SKM-1 treated with dmso at 0.1 percent for 144 hours (cell line): ENCODE data around the gene NIP7.
"Not testable (repeated sequence)": the region's sequence is repeated elsewhere in the genome, so short reads cannot be mapped to it uniquely, and the experiment has no call there.

Experiments
- DNase-seq: peaks from one replicate; lab custom pipeline; 2025; ENCODE audit not compliant: unreplicated experiment; lab: John Stamatoyannopoulos, UW

Gene NIP7

DNA sequence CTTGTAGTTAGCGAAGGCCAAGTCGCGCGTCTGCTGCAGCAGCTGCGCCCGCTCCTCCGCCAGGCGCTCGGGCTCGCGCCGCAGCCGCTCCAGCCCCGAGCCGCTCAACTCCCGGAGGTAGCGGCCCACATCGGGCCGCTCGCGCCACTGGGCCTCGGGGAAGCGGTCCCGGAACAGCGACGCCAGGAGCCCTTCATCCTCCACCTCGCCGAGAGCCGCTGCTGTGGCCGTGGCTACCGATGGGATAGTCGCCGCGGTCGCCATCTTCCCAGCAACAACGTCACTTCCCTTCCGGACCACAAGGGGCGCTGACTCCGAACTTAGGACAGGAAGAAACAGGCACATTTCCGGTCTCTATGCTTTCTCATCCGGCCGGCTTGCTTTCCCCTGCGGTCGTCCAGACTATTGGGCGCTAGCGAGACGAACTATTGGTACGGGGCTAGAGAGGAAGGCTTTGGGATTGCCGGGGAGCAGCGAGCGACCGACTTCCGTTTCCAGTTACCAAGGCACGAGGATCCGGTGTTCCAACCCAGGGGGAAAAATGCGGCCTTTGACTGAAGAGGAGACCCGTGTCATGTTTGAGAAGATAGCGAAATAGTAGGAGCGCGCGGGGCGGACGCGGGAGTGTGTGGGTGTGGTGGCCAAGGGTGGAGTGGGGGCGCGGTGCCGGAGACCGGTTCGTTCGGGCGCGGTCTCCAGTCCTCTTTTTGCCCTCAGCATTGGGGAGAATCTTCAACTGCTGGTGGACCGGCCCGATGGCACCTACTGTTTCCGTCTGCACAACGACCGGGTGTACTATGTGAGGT lies at the start of gene NIP7, which contains the start of gene COG8:
TSS of gene NIP7 (plus strand) at position 484 of the 806 bp plus-strand sequence. CDS start at position 542, 58 bp downstream.
TSS of gene COG8 (minus strand) at position 276 of the 806 bp plus-strand sequence. CDS start at position 264, 12 bp downstream.
- peak; percentile 99 for DNase-seq

DNA sequence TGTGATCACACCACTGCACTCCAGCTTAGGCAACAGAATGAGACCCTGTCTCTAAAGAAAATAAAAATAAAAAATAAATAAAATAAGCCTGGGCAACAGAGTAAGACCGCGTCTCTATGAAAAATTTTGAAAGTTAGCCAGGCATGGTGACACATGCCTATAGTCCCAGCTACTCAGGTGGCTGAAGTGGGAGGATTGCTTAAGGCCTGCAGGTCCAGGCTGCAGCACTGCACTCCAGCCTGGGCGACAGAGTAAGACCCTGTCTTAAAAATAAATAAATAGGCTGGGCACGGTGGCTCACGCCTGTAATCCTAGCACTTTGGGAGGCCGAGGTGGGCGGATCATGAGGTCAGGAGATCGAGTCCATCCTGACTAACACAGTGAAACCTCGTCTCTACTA lies 47.9 kb upstream of the NIP7 start:
- DNase-seq, result not testable (repeated sequence)

DNA sequence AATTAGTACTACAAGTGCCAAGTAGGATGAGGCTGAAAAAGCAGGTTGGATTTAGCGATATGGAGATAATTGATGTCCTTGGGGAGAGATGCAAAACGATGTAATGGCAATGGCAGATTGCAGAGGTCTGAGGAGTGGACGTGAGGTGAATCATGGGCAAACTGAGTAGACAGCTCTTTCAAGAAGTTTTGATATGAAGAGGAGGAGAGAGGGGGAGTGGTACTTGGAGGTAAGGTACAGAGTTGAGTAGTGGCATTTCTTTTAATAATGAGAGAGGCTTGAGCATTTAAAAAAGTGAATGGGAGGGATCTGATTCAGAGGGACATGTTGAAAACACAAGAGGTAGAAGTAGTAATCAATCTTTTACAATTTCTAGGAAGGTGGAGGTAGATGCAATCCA lies 46.2 kb upstream of the NIP7 start:
- DNase-seq, result no peak

DNA sequence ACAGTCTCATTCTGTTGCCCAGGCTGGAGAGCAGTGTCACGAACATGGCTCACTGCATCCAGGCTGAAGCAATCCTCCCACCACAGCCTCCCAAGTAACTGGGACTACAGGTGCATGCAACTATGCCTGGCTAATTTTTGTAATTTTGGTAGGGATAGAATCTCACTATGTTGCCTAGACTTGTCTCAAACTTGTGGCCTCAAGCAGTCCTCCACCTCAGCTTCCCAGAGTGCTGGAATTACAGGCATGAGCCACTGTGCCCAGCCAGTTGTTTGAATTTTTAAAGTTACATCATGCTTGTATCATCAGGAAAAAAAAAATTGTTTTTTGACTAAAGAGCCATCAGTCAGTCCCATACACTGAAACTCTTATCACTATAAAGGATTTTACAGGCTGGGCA lies 45.5 kb upstream of the NIP7 start:
- DNase-seq, result no peak

DNA sequence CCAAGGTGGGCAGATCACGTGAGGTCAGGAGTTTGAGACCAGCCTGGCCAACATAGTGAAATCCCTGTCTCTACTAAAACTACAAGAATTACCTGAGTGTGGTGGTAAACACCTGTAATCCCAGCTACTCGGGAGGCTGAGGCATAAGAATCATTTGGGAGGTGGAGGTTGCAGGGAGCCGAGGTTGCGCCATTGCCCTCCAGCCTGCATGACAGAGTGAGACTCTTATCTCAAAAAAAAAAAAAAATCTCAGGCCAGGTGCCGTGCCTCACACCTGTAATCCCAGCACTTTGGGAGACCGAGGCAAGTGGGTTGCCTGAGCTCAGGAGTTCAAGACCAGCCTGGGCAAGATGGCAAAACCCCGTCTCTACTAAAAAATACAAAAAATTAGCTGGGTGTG lies 42.8 kb upstream of the NIP7 start:
- DNase-seq, result not testable (repeated sequence)

DNA sequence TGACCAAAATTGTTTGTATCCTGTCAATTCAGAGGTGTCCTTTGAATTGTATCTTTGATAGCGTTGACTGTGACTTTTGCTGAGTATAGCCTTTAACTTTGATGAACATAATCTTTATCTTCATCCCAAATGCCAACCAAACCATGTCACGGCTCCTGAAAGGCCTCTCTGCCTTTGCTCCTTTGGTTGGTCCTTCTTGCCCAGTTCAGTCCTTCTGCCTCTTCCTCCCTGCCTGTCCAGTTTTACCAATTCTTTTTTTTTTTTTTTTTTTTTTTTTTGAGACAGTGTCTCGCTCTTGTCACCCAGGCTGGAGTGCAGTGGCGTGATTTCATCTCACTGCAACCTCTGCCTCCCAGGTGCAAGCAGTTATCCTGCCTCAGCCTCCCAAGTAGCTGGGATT lies 41.3 kb upstream of the NIP7 start:
- no peak for DNase-seq

DNA sequence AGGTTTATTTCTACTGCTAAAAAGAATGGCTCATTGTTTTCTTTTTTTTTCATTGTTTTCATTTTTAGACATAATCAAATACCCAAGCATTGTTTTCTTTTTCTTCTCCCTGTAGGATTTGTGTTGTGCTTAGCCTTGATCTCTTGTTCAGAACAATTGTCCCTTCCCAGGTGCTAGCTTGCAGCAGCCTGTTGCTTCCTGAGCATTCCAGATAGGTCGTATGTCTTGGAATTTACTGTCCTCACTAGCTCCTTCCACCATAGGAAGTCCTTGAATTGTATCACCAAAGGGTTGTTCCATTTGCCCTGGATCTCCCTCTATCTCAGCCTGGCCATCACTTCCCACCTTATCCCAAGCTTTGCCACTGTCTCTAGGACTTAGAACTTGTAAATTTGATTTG lies 38.4 kb upstream of the NIP7 start:
- DNase-seq, result no peak

DNA sequence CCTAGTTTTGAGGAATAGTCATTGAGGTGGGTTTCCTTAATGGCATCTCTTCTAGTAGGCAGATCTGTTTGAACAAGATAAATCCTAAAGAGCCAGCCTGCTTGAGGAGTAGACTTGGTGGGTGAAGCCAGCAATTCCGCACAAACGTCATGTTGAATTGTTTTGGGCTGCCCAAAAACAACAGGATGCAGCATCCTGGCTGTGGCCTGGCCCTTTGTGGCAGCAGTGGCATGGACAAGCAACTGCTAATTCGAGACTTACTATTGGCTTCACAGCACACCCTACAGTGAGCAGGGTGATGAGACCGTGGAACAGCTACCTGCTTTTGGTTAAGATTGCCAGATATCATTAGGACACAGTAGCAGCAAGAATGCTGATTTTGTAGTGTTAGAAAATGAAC lies 37.7 kb upstream of the NIP7 start:
- no peak for DNase-seq

DNA sequence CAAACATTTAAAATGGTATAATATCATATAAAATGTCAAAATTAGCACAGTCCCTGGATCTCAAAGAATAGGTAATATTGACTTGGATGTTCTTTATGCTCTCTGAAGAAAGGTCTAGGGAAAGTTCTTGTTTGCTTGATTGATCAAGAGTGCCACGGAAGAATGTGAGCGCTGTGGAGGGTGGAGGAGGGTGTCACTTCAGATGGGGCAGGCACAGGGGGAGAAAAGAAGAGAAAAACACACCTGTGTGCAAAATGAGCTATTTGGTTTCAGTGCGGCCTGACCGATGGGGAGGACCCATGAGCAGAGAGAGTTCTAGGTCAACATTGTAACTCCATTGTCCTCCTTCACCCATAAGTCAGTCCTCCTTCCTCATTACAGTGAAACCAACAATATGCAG lies 37.3 kb upstream of the NIP7 start:
- no peak for DNase-seq

DNA sequence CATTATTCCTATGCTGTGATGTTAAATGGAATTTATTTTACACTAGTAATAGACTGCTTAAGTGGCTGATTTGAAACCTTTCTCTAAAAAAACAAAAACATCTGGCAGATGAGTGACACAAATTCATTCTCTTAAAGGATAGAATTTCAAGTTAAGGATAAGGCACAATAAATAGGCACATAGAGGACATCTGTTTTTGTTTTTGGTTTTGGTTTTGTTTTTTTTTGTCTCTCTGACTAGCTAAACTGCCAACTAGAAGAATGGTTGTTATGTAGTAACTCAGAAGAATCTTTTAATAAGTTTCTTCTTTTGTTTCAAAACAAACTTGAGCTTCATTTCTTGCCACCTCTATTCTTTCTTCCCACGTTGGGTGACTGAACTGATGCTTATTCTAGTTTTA lies 33.5 kb upstream of the NIP7 start:
- no peak for DNase-seq

DNA sequence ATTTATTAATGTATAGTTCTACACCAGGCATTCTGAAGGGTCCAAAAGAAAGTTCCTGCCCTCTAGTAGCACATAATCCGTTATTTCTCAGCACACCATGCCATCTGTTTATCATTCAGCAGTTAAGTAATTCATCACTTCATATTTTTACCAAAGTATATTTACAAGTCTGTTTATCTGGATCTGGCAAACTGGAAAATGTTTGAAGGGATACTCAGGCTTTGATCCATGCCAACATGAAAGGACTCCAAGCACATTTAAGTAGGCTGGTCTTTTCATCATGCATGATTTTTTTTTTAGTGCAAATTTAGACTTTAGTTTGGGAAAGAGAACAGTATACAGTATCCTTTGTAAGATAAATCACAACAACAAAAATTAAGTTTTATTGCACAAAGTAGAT lies 32.5 kb upstream of the NIP7 start:
- no peak for DNase-seq

DNA sequence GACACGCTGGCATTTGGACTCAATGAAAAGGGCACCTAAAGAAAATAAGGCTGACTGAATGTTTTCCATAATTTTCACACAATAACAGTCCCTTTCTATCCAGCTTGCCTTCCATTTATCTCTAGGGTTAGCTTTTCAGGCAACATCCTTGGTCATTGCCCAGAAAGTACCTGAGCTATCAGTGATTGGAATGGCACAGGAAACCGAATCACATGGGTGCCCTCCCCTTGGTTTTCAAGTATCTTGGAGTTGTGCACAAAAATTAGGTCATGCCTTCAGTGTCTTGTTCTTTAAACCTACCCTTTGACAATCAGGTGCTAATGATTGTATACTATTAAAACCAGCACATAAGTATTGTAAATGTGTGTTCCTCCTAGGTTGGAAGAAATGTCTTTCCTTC lies 31.7 kb upstream of the NIP7 start:
- DNase-seq, result no peak

DNA sequence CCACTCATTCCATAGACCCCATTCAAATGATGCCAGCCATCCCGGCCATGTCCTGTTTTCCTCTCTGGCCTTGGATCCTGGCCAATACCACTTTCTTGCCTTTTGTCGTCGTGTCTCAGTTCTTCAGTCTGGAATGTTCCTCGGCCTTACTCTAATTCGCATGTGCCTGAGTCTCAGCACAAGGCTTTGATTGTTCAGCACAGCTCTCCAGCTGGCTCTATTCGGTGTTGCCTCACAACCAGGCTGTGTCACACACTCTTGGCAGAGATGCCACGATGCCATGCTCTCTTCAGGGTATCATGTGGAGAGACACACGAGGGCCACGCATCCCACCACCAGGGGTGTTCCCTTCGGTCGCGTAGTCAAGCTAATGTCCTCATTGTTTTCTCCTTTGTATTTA lies 30.3 kb upstream of the NIP7 start:
- DNase-seq, result no peak

DNA sequence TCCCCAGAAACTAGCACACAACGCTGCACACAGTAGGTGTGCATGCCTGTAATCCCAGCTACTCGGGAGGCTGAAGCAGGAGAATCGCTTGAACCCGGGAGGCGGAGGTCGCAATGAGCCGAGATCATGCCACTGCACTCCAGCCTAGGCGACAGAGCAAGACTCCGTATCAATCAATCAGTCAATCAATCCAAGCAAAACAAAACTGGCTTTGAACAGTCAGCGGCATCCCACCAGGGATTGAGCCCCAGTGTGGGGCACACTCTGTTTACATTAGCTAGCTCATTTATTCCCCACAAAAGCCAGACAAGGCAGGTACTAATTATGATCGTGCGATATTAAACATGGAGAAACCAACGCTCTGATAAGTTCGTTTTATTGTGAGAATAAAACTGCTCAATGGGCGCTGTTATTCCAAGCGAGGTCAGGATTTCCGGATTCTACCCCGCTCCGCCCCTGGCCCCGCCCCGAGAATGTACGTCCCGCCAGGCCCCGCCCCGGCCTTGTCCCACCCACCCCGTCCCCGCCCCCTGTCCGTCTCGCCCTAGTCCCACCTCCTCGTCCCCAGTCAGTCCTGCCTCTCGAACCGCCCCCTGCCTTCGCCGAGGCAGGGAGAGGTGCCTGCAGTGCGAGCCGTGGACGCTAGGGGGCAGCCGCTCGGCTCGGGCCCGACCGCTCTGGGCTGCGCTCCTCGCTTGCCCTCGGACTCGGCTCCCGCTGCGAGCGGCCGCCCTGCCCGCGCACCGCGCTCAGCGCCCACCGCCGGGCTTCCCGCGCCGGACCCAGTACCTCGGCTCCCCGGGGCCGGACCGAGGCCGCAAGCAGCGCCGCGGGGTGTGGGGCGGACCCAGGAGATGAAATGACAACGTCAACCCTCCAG lies 28.7 kb upstream of the NIP7 start, which contains the start of gene VPS4A:
TSS of gene VPS4A (plus strand) at position 698 of the 880 bp plus-strand sequence. CDS start at position 860, 162 bp downstream.
- peak; percentile 96 for DNase-seq

DNA sequence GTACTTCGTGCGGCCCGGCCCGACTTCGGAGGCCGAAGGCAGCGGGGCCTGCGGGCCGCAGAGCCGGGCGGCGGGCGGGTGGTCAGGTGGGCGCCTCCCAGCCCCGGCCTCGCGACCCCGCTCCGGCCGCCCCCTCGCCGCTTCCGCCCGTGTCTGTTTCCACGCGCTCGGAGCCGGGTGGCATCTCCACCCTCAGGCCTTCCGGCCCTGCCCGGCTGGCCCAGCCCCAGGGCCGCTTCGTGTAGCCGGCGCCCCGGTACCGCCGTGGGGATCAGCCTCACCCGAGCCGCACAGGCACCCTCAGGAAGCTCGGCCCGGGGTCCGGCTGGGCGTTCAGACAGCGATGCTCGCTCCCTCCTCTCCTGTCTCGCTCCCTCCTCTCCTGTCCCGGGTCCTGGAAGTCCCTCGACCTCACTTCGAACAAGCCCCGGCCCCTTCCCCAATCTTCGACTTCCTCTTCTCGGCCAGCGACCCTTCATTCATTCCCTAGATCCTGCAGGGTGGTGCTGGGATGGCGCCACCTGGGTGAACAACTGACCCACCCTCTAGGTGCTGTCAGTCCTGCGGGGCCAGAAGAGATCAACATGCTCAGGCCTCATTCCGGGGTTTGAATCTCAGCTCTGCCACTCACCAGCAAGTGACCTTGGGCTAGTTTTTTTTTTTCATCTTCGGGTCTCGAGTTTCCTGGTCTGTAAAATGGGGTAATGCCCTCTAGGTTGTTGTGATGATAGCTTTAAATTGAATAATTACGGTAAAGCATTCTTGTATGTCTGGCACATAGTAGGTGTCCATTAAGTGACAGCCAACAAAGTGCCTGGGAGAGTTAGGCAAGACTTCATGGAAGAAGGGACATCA lies 27.8 kb upstream of the NIP7 start:
- DNase-seq, result no peak

DNA sequence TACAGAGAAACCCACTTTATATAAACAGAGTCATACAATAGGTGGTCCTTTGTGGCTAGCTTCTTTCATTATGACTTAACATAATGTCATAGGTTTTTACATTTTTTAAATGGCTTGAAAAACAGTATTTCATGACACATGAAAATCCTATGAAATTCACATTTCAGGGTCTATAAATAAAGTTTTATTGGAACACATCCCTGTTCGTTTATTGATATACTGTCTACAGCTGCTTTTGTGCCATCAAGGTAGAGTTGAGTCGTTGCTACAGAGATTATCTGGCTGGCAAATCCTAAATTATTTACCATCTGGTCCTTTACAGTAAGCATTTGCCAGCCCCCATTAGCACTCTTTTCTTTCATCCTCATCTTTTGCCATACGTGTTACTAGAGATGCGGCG lies 26.1 kb upstream of the NIP7 start:
- no peak for DNase-seq

DNA sequence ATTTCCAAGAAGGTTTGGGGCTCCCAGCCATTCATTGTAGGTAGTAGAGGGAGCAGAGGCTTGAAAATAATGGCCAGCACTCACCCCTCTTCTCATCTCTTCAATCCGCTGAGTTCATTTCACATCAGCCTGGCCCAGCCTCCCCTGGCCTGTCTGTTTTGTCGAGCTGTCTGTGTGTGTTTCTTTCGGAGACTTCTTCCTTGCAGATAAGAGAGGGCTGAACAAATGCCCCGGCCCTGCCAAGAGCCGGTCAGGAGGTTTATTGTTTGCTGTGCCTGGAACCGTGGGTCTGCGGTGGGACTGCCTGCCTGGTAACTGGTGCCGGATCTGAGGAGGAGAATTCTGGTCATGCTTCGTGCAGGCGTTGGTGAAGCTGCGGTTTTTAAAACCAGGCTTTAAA lies 25.0 kb upstream of the NIP7 start:
- DNase-seq, result no peak

DNA sequence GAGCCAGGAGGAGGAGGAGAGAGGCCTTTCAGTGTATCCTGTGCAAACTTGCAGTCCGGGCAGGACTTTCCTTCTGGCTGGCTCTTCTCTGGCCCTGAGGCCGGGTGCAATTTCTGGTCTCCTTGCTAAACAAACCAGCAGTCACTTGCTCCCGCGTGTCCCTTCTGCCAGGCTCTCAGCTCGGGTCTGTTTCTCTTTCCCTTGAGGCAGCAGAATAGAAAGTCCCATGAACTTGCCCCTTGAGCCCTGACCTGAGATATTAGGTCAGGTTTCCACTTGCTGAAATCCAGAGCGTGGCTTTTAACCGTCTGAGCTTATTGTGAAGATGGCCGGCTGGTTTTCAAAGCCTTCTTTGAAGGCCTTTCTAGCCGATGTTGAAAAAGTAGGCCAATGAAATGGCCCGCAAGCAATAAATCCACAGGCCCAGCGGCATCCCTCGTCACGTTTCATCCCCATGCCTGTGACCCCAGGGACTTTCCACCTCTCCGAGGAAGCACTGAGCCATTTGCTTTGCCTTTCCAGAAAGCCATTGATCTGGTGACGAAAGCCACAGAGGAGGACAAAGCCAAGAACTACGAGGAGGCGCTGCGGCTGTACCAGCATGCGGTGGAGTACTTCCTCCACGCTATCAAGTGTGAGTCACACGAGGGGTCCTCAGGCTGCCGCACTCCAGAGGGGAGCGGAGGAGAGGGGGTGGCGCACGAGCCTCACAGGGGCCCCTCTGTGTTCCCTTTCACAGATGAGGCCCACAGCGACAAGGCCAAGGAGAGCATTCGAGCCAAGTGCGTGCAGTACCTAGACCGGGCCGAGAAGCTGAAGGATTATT lies 23.9 kb upstream of the NIP7 start:
- no peak for DNase-seq

DNA sequence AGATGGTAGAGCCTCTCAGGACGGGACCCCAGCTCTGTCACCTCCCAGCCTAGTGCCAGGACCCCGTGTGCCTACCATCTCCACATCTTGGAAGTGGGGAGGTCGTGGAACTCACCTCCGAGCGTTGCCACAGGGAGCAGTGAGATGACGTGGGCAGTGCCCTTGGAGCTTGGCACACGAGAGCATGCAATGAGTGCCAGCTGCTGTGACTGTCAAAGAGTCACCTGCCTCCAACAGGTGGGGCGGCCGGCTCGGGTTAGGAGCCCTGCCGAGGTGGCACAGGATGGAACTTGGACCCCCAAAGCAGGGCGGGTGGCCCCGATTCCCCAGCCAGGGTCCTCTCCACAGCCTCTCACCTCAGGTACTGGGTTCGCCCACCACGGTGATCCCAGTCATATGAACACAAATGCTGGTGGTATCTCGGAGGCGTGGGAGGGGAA lies 23.0 kb upstream of the NIP7 start:
- DNase-seq, result no peak
